Keratinocyte (primary cell): ENCODE results near the gene HTR2B.

Source experiments
- CTCF ChIP-seq, 3 experiments: IDR thresholded peaks in 1 of 3; conservative IDR thresholded peaks in 1 of 3; optimal IDR thresholded peaks in 1 of 3; 2 replicates in 2 of 3; 3 replicates in 1 of 3; pipeline versions ENCODE3 to v1.5.1; 2011; ENCODE audit warnings: low read length in 3 of 3, mild to moderate bottlenecking in 3 of 3, moderate library complexity in 2 of 3, control low read depth in 1 of 3, inconsistent platforms in 1 of 3; ENCODE audit not compliant: insufficient read depth in 2 of 3; ENCODE audit errors: extremely low read depth in 1 of 3
- EZH2 ChIP-seq: IDR thresholded peaks from one replicate; pipeline ENCODE4 v1.6.1; 2012; ENCODE audit warnings: inconsistent platforms, mild to moderate bottlenecking, low read length, moderate library complexity

- TF ChIP-seq CTCF (optimal IDR thresholded peaks at IDR 0.05 in 1 of 3, IDR thresholded peaks at IDR 0.05 in 1 of 3, conservative IDR thresholded peaks at IDR 0.05 in 1 of 3; ENCODE audit: extremely low read depth in 1 of 3, insufficient read depth in 2 of 3, low read length in 3 of 3) (no peak), EZH2 (no peak)
Observed at GRCh38 chr2:231093933-231094332, 30.9 kb downstream of the HTR2B start.
